OCI-M1 (cell line): ENCODE data around the gene GAS2L1.

ENCODE experiments used
- DNase-seq: peaks from one replicate; lab custom pipeline; 2025; lab: John Stamatoyannopoulos, UW

Gene GAS2L1

GRCh38 chr22:29306175-29306834 lies at the start of gene GAS2L1:
Gene GAS2L1 (plus strand): TSS chr22:29306650. CDS start chr22:29308106, 1,456 bp downstream.
- DNase-seq, result peak; percentile 91

- no peak for DNase-seq
Observed at GRCh38 chr22:29257751-29258181, 48.7 kb upstream of the GAS2L1 start.

DNA sequence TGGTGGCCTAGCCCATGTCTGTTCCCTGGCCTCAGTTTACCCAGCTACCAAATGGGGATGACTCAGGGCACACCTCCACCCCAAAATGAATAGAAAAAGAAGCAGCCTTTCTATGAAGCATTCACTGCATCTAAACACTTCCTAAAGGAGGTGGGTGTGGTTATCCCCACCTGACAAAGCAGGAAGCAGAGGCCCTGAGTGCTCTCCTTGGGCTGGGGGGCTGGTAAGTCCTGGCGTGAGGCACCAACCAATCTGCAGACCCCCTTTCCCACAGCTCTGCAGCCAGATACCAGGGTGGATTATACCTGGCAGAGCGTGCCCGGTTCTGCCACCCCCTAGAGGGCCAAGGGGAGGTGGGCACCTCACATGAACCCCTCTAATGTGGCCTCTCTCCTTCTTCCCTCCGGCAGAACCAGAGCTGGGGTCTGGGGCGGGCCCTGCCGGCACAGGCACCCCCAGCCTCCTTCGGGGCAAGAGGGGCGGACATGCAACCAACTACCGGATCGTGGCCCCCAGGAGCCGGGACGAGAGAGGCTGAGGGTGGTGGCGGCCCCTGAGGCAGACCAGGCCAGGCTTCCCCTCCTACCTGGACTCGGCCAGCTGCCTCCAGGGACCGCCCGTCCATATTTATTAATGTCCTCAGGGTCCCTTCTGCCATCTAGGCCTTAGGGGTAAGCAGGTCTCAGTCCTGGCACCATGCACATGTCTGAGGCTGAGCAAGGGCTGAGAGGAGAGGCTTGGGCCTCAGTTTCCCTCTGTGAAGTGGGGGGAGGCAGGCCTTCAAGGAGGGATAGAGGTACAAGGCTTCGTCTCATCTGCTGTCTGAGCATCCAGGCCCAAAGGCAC lies 47.8 kb upstream of the GAS2L1 start:
- DNase-seq, result no peak

DNA sequence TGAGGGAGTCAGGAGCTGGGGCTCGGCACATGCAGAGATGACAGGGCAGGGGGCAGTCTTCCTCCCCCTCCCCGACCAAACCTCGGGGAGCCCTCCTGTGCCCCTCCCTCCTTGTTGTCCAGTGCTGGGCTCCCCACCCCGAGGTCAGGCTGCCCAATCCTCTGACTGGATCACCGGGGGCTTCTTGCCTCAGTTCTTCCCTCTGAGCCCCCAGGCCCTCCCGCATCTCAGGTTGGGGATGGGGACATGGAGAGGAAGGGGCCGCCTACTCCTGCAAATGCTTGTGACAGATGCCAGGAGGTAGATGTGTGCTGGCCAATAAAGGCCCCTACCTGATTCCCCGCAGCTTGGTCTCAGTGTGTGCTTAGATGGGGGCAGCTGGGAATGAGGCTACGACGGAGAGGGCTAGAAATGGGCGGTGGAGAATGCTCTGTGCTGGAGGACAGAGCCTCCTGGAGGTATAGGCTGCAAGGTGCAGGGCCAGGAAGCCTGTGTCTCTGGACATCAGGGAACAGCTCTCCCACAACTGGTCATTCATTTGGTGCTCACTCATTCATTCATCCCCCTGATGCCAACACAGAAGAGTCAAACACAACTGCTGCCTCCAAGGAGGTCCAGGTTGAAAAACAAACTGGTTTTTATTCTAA lies 47.1 kb upstream of the GAS2L1 start:
- DNase-seq, result no peak

DNA sequence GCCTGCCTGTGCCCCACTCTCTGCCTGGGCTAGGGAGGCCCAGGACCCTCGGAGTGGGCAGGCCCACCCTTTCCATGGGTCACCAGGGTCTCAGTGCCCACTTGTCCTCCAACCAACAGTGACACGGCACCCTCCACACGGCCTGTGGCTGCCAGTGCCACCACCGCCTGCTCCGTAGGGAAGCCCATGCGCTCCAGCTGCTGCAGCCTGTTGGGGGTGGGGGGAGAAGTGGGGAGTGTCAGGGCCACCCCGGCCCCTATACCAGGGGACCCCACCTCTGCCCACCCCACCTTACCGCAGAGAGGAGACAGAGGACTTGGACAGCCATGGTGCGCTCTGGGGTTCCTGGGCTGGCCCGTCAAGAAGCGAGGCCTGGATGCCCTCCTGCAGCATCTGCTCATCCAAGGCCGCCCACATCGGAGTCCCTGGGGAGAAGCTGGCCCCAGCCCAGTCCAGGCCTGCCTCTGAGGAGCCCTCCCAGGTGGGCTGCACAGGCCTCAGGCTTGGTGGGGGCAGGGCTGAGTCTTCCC lies 46.4 kb upstream of the GAS2L1 start:
- no peak for DNase-seq

DNA sequence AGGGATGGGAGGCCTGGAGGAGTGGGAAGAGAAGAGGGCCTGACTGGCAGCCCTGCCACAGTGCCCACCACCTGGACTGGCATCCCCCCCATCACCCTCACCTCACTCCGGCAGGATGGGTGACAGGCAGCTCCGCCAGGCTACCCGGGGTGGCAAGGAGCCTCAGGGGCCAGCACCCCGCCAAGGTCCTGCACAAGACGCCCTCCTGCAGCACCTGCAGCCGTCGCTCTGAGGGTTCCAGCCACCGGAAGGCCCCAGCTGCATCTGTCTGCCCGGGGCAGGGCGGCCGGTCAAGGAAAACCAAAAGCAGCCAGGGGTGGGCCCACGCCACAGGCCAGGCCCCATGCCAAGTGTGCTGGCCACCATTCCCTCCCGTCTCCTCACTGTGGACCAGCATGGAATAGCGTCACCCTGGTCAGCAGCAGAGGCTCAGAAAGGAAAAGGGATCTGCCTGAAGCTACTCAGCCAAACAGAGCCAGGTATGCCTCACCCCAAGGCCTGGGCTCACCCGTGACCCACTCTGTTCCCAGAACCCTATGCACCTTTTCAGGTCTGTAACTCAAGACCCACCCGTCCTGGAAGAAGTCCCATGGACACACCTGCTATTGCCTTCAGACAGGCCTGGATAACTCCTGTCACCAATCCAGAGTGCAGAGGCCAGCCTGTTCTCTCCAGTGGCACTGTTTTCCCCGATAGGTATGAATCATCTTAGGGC lies 45.7 kb upstream of the GAS2L1 start:
- no peak for DNase-seq

DNA sequence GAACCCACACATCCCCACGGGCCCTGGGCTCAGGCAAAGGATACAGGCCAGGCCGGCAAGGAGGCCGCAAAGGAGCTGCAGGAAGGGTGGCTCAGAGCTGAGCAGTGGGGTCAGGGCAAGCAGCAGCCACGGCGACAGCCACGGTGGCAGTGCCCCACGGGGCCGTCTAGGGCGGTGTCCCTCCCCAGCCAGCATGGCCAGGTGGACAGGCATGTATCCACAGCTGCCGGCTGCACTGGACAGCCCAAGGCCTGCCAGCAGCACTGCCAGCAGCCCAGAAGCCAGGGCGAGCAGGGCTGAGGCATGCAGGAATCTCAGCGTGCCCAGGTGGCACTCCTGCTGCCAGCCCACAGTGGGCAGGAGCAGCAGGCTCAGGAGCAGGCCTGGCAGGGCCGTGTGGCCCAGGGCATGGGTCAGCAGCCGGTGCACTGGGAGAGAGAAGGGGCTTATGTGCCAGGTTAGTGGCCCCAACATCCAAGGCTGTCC lies 42.6 kb upstream of the GAS2L1 start:
- DNase-seq, result no peak

GRCh38 chr22:29265305-29265704 lies 41.1 kb upstream of the GAS2L1 start:
- DNase-seq, result no peak

DNA sequence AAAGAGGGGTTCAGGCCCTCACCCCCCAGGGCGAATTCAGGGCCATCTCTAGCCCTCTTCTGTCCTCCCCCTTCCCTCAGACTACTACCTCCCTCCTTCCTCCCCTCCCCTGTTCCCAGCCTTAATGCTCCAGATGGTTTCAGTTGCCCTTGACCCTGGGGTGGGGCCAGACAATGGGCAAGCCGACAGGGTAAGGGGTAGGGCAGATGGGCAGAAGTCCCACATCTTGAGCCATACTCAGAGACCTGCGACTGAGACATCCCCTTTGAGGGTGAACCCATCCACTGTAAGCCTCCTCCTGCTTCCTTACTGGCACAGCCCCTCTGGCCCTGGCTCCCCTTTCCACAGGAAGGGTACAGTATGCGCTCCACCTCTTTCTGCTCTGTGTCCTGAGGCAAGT lies 40.5 kb upstream of the GAS2L1 start:
- DNase-seq, result no peak

GRCh38 chr22:29266564-29267461 lies 39.6 kb upstream of the GAS2L1 start:
- peak; percentile 41 for DNase-seq

DNA sequence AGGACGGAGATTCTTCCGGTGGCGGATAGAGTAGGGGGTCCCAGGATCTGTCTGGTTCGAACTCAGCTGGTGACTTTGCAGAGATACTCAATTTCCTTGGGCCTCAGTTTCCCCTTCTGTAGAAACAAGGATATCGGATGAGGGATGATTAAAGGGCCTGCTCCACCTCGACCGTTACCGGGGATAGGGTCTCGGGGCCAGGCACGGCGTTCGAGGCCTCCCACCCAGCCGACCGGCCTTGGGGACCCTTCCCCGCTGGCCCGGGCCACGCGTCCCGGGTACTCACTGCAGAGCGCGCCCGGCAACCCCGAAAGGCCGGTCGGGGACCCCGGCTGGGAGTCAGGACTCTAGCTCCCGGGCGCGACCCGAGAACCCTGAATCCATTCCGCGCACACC lies 39.0 kb upstream of the GAS2L1 start:
- no peak for DNase-seq

- DNase-seq, result peak; percentile 98
Observed at GRCh38 chr22:29267858-29268510, 38.5 kb upstream of the GAS2L1 start, which contains the start of the genes EWSR1 and RHBDD3. Gene EWSR1 (plus strand): TSS chr22:29268268. CDS start chr22:29268337, 69 bp downstream. Gene RHBDD3 (minus strand): TSS chr22:29267981. CDS start chr22:29265626, 2,355 bp downstream.

GRCh38 chr22:29268511-29269229 lies 37.8 kb upstream of the GAS2L1 start:
- peak; percentile 61 for DNase-seq

DNA sequence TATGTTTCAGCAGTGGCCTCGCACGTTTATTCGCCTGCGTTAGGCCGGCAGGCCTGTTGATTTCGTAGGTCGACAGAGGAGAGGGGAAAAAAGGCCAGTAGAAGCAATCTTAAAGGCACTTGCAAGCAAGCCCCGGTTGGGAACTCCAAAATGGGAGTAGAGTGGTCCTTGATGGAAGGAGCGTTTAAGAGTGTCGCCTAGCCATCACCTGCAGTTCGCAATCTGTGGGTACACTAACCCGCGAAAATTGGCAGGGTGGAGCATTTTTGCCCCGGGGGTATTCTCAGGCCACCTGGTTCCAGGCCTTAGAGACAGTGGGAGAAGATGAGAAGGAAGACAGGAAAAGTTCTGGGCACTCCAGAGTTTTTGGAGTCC lies 37.2 kb upstream of the GAS2L1 start:
- DNase-seq, result peak; percentile 45

DNA sequence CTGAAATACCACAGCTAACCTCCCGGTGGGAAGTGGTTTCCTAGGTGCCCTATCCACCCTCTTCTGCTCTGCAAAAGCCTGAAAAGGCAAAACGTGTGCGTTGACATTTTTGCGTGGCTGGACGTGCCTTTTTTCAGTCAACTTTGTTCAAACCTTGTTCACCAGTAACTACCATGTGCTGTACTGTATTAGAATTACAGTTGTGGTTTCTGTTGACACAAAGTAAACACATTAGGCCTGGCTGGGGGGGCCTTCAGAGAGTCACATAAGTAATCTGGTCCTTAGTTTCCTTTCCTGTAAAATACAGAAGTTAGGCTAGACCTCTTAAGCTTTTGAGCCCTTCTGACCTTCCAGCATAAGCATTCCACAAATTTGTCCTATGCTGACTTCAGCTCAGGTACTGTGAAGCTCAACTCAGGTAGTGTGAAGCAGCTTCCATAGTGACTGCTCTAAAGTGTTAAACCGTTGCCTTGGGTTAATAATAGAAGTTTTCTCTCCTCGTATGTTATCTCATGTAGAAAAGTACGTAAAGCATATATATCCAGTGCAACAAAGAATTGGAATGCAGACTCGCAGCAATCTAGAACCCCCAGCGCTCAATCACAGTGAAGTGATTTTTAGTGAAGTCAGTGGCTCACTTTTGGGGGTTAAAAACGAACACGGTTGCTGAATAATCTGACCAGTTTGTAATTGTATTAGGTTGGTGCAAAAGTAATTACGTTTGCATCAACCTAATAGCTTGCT lies 36.5 kb upstream of the GAS2L1 start:
- DNase-seq, result peak; percentile 52

- DNase-seq, result peak; percentile 94
Observed at GRCh38 chr22:29270475-29271271, 35.8 kb upstream of the GAS2L1 start.

DNA sequence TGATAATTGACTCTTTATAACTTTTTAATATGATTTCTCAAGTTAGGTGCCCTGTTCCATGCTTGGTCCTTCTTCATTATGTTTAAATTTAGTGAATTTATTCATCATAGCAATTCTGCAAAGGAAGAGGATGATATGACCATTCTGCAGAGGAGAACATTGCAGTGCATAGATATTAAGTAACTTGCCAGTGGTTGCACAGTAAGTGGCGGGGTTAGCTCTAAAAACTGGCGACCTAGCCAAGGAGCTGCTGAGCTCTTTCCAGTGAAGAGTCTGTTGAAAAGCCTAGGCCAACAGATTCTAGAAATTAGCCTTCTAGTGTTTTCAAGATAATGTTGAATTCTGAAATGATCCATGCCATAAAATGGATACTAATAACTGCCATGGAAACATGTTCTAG lies 33.8 kb upstream of the GAS2L1 start:
- DNase-seq, result no peak

DNA sequence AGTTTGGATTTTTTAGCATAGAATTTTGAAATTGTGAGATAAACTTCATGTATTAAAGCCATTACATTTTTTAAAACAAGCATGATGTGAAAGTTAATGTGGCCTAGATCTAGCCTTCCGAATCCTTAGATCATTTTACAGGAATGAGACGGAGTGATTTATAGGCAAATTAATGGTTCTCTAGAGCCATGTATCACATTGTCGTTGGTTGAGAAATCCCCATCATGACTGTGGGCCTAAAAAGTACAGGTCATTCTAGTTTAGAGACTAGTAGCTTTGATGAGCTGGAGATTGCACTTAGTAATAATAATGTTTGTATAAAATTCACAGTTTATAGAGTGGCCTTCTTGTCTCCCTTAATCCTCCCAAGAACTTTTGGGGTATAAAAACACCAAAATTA lies 31.3 kb upstream of the GAS2L1 start:
- no peak for DNase-seq
